ENCODE measurements around the gene MRE11. TPM values are rescaled to one million over a fixed set of nuclear protein-coding genes. Genes with fewer than 3 reads are reported as not detected.

MRE11 gene
- total and polyA plus RNA-seq, 10 of the 15 experiments (the other 5 are each of a cell fraction or from before 2014, with no cell fraction given) = 16.2 to 39.2 (median 26.9) TPM

DNA sequence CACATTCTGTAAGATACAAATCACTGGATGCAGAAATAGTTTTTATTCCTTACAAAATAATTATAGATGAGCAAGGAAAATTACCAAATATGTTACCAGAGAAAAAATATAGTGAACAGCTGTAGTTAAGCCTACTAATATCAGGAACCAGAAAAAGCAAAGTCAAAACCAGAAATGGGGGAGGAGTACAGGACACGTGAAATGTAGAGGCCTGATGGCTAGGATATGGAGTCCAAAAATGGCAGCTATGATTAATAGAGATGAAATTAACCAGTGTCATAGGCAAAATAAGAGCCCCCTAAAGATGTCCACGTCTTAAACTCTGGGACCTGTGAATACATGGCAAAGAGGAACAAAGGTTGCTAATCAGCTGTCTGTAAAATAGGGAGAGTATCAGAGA lies 34.1 kb downstream of the MRE11 start:
- no peak overlapping the region for H2AFZ ChIP-seq (ENCODE audit: control insufficient read depth, low read depth, low read length)
- no peak overlapping the region for H3K4me3 ChIP-seq
- FAIRE-seq (no peak), ATAC-seq (peak; percentile 58), DNase-seq (ENCODE audit: low read depth, low spot score) (no peak)
- intact Hi-C loops (cut with micrococcal nuclease; ENCODE audit: unreplicated experiment) (no loop called here), in situ Hi-C loops (cut with MboI) (no loop called here)
- no TSS peak for BruUV-seq (replicated peaks)
- ChIA-PET RAD21 (ENCODE audit: unreplicated experiment) (interaction anchor here (1.0 to 2.3 kb wide), 2 partner anchors 14 to 33 kb away, joined by 3 to 5 read pairs; no protein-coding TSS in a partner anchor), CTCF (interaction anchor here (1.1 to 1.8 kb wide), 5 partner anchors 33 to 288 kb away, joined by 3 to 5 read pairs (median 3); no protein-coding TSS in a partner anchor), SMC1A (ENCODE audit: uncharacterized antibody, unreplicated experiment) (interaction anchor here (1.1 to 2.2 kb wide), 8 partner anchors 8 to 275 kb away, joined by 3 to 7 read pairs (median 4); no protein-coding TSS in a partner anchor), POLR2A (interaction anchor here (1.1 kb wide), 1 partner anchor 11 kb away, joined by 3 read pairs; no protein-coding TSS in a partner anchor)
- H3K9me3 ChIP-seq (replicated peaks; ENCODE audit: control insufficient read depth, insufficient read depth, low read length) = no peaks in the 10 kb centered on the region
- 0% methylated on average over 2 of the region's 2 CpGs for WGBS (ENCODE audit: insufficient coverage, insufficient replicate concordance, low lambda C conversion rate, missing lambda C conversion rate)
- no peaks in the 10 kb centered on the region for H3K79me2 ChIP-seq (ENCODE audit: control insufficient read depth, insufficient read depth, low read length)
- no peak overlapping the region for H3K4me2 ChIP-seq (ENCODE audit: control insufficient read depth, insufficient read depth)
- H4K20me1 ChIP-seq (ENCODE audit: control insufficient read depth, insufficient read depth) = no peaks in the 10 kb centered on the region
- peaks cover 9% of the 10 kb centered on the region; the same call in 1 of the 2 replicates for H3K4me1 ChIP-seq (ENCODE audit: control insufficient read depth, insufficient read depth, low read length)
- H3K27ac ChIP-seq (ENCODE audit: control insufficient read depth, insufficient read depth) = peak overlapping the region; percentile 32
- H3K27me3 ChIP-seq (replicated peaks in 1 of 2; ENCODE audit: control insufficient read depth in 2 of 2, insufficient read depth in 2 of 2, low read length in 1 of 2) = no peaks in the 10 kb centered on the region
- H3K9ac ChIP-seq (ENCODE audit: control insufficient read depth, insufficient read depth, low read length) = no peak overlapping the region
- peaks cover 2 to 9% of the 10 kb centered on the region in 2 experiments for H3K36me3 ChIP-seq (ENCODE audit: control insufficient read depth in 2 of 2, insufficient read depth in 2 of 2, low read length in 1 of 2)
- TF ChIP-seq TCF7 (IDR thresholded peaks at IDR 0.05; ENCODE audit: borderline replicate concordance) = no peak
- TF ChIP-seq, protein P1, sequence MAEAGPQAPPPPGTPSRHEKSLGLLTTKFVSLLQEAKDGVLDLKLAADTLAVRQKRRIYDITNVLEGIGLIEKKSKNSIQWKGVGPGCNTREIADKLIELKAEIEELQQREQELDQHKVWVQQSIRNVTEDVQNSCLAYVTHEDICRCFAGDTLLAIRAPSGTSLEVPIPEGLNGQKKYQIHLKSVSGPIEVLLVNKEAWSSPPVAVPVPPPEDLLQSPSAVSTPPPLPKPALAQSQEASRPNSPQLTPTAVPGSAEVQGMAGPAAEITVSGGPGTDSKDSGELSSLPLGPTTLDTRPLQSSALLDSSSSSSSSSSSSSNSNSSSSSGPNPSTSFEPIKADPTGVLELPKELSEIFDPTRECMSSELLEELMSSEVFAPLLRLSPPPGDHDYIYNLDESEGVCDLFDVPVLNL (IDR thresholded peaks at IDR 0.05; ENCODE audit: low read depth, low read length) = no peak
- TF ChIP-seq CREB1 (IDR thresholded peaks at IDR 0.05; ENCODE audit: low read depth) = no peak
- TF ChIP-seq YBX1 (IDR thresholded peaks at IDR 0.05) = no peak
- TF ChIP-seq HDAC6 (IDR thresholded peaks at IDR 0.05; ENCODE audit: unreplicated experiment) = no peak
- no peak for TF ChIP-seq RBBP5 (conservative IDR thresholded peaks at IDR 0.05)
- TF ChIP-seq TCF12 (IDR thresholded peaks at IDR 0.05; ENCODE audit: low read depth, low read length) = peak; percentile 64; the same call in 1 of the 2 replicates
- TF ChIP-seq, protein P2, sequence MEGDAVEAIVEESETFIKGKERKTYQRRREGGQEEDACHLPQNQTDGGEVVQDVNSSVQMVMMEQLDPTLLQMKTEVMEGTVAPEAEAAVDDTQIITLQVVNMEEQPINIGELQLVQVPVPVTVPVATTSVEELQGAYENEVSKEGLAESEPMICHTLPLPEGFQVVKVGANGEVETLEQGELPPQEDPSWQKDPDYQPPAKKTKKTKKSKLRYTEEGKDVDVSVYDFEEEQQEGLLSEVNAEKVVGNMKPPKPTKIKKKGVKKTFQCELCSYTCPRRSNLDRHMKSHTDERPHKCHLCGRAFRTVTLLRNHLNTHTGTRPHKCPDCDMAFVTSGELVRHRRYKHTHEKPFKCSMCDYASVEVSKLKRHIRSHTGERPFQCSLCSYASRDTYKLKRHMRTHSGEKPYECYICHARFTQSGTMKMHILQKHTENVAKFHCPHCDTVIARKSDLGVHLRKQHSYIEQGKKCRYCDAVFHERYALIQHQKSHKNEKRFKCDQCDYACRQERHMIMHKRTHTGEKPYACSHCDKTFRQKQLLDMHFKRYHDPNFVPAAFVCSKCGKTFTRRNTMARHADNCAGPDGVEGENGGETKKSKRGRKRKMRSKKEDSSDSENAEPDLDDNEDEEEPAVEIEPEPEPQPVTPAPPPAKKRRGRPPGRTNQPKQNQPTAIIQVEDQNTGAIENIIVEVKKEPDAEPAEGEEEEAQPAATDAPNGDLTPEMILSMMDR (IDR thresholded peaks at IDR 0.05 in 2 of 3, conservative IDR thresholded peaks at IDR 0.05 in 1 of 3; ENCODE audit: control insufficient read depth in 2 of 3, extremely low read depth in 1 of 3, insufficient read depth in 1 of 3, low read depth in 3 of 3, low read length in 3 of 3) = no peak
- TF ChIP-seq, protein P3, sequence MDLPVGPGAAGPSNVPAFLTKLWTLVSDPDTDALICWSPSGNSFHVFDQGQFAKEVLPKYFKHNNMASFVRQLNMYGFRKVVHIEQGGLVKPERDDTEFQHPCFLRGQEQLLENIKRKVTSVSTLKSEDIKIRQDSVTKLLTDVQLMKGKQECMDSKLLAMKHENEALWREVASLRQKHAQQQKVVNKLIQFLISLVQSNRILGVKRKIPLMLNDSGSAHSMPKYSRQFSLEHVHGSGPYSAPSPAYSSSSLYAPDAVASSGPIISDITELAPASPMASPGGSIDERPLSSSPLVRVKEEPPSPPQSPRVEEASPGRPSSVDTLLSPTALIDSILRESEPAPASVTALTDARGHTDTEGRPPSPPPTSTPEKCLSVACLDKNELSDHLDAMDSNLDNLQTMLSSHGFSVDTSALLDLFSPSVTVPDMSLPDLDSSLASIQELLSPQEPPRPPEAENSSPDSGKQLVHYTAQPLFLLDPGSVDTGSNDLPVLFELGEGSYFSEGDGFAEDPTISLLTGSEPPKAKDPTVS (IDR thresholded peaks at IDR 0.05; ENCODE audit: low read depth, low read length) = no peak
- no peak for TF ChIP-seq SREBF2 (IDR thresholded peaks at IDR 0.05; ENCODE audit: low read length)
- TF ChIP-seq, protein P4, sequence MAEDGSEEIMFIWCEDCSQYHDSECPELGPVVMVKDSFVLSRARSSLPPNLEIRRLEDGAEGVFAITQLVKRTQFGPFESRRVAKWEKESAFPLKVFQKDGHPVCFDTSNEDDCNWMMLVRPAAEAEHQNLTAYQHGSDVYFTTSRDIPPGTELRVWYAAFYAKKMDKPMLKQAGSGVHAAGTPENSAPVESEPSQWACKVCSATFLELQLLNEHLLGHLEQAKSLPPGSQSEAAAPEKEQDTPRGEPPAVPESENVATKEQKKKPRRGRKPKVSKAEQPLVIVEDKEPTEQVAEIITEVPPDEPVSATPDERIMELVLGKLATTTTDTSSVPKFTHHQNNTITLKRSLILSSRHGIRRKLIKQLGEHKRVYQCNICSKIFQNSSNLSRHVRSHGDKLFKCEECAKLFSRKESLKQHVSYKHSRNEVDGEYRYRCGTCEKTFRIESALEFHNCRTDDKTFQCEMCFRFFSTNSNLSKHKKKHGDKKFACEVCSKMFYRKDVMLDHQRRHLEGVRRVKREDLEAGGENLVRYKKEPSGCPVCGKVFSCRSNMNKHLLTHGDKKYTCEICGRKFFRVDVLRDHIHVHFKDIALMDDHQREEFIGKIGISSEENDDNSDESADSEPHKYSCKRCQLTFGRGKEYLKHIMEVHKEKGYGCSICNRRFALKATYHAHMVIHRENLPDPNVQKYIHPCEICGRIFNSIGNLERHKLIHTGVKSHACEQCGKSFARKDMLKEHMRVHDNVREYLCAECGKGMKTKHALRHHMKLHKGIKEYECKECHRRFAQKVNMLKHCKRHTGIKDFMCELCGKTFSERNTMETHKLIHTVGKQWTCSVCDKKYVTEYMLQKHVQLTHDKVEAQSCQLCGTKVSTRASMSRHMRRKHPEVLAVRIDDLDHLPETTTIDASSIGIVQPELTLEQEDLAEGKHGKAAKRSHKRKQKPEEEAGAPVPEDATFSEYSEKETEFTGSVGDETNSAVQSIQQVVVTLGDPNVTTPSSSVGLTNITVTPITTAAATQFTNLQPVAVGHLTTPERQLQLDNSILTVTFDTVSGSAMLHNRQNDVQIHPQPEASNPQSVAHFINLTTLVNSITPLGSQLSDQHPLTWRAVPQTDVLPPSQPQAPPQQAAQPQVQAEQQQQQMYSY (CRISPR knock-in tag; IDR thresholded peaks at IDR 0.05) = no peak
- TF ChIP-seq YY1 (IDR thresholded peaks at IDR 0.05; ENCODE audit: low read depth, low read length) = peak; percentile 58; the same call in 1 of the 2 replicates
- TF ChIP-seq FOS (IDR thresholded peaks at IDR 0.05; ENCODE audit: borderline replicate concordance, extremely low read depth, insufficient read length) = no peak
- no peak for TF ChIP-seq SUZ12 (IDR thresholded peaks at IDR 0.05; ENCODE audit: unreplicated experiment)
- no peak for TF ChIP-seq GABPA (IDR thresholded peaks at IDR 0.05; ENCODE audit: low read depth)
- peak; percentile 92 for TF ChIP-seq JUNB (IDR thresholded peaks at IDR 0.05)
- no peak; the same call in 1 of the 2 replicates for TF ChIP-seq FOXM1 (IDR thresholded peaks at IDR 0.05; ENCODE audit: low read depth, low read length)
- no peak for TF ChIP-seq CHD2 (IDR thresholded peaks at IDR 0.05; ENCODE audit: borderline replicate concordance, low read depth, low read length)
